GM21528 (cell line): ENCODE data around the gene CEP170.
"Not testable (repeated sequence)": the region's sequence is repeated elsewhere in the genome, so short reads cannot be mapped to it uniquely, and the experiment has no call there.

ENCODE experiments used
- ATAC-seq: cut with Tn5 transposase; IDR thresholded peaks from one replicate; pipeline ENCODE4 v1.9.1; 2021; ENCODE audit warnings: mild to moderate bottlenecking, moderate library complexity; ENCODE audit not compliant: unreplicated experiment, low FRiP score

The CEP170 gene

DNA sequence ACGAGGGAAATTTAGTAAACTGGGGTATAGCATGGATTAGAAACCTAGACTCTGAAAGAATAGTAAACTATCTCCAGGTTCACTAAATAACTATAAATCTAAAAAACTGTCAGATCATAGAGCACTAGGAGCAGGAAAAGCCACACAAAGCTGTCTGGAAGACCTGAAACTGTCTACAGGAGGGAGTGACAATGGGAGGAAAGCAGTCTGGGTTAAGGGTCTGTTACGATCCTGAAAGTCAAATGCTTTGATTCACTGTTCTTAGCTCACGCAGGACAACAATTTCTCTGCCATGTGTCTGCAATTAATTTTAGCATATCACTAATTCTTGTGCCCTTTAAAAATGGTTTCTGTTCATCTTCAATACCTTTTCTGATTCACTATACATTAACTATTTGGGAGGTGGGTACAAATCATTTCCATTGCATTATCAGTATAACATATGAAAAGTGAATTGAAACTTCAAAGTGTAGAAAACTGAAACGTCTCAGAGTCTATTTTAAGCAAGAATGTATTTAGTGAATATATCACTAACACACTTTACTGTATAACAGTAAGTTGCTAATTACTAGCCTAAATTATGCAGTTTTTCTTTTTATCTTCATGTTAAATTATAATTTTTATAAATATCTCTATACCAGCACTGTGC is 18.4 kb downstream of the CEP170 start:
- peak; percentile 77 for ATAC-seq

DNA sequence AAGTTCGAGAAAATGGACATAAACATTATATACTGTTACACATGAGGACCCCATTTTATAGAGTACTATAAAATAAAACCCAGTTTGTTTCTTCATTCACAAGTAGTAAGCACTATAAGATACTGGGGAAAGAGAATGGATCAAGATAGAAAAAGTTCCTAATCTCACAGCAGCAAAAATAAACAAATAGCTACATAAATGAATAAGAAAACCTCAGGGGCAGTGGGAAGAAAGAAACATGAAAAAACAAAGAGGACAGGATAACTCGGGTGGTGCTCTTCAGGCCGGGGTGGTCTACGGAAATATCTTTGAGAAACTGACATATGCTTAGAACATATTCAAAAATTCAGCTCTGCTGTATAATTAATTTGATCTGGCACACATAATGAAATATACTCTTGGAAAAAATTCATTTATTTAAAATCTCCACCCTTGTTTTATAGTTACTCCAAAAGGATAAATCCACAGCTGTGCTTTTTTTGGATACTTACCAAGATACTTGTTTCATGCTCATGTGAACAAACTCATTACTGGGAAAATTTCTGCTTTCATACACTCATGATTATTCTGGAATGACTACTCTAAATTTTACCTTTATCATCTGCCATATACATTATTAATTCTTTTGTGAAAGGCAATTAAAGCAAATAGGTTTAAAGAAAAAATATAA is 20.0 kb downstream of the CEP170 start:
- ATAC-seq, result no peak

DNA sequence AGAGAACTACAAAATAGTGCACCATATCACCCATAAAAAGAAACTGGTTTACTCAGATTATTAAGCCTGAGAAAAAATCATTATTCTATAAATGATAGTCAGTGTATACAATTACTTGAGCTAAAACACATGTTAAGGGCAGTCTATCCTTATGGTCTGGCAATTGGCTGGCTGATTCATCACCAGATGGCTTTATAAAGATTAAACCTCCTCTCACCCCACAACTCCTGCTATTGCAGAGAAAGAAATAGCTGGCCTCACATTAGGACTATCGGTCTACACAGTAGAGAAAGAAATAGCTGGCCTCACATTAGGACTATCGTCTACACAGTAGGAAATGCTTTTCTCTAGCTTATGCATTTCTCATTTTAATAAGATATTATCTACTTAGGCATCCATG is 21.2 kb downstream of the CEP170 start:
- no peak for ATAC-seq

DNA sequence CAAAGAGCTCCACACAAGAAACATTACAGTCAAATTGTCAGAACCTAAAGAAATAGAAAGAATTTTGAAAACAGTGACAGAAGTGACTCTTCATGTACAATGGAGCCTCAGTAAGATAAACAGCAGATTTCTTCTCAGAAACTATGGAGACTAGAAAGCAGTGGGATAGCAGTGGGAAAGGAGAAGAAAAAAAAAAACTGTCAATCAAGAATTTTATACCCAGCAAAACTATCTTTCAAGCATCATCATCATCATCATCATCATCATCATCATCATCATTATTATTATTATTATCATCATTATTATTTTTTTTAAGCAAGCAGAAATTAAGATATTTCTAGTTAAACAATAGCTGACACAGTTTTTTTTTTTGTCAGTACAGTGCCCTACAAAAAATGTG is 24.2 kb downstream of the CEP170 start:
- ATAC-seq, result no peak

DNA sequence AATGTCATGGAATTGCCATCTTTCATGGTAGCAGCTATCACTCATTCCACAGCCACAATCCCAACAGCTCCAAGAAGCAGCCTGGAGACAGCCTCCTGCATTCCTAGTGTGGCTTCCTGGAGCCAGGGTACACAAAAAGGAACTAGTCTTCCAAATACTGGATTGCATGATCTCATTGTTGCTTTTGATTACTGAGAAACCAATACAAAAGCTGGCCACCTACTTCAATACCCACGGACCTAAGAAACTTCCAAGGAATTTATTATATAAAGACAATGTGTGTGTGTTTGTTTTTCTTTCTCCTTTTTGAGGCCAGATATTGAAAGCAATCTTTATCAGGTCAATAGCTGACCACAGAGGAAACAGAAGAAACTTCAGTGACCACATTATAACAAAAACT is 25.6 kb downstream of the CEP170 start:
- ATAC-seq, result no peak

DNA sequence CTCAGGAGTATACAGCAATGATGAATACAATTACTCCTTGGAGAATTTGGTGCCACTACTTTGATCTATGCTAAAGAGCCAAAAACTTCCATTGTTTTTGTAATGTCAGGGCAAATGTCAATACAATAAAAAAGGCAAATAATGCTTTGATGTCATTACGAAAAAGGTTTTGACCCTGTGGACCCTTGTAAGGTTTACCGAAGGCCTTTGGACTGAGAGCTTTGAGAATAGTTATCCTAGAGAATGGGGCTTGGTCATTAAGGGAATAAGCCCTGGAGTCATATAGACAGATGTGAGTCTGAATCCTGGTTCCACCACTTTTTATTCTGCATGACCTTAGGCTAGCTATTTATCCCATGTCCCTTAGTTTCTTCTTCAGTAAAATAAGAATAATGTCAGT is 27.5 kb downstream of the CEP170 start:
- no peak for ATAC-seq

DNA sequence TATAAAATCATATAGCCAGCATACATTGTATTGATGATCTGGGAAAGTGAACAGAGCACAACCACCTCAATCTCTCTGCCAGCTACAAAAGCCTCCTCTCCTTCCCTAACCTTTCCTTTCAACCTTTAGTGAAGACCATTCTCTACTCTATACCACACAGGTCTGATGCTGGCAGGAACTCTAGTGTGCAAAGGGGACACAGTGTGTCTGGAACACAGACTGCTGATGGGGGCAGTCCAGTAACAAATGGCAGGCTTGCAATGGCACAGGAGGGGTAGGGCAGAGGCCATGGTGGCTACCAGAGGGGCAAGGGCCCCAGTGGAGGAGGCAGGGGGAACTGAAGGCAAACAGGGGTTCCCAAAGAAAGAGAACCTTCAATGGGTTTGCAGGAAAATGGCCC is 37.0 kb downstream of the CEP170 start:
- ATAC-seq, result no peak

DNA sequence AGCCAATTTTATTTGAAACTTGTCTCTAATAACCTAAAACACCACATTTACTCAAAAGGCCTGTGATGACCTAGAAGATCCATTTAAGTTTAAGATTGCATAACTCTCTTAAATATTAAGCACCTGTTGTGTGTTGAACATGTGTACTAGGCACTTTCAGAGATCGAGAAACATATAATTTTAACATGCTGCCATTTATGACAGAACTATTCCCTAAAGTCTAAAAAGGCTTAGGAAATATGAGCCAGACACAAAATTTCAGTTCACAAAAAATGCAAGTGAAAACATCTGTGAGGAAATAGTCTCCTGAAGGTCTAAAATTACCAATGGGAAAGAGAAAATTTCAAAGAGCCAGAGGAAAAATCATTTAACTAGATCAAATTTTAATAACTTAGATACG is 37.7 kb downstream of the CEP170 start:
- ATAC-seq, result no peak

DNA sequence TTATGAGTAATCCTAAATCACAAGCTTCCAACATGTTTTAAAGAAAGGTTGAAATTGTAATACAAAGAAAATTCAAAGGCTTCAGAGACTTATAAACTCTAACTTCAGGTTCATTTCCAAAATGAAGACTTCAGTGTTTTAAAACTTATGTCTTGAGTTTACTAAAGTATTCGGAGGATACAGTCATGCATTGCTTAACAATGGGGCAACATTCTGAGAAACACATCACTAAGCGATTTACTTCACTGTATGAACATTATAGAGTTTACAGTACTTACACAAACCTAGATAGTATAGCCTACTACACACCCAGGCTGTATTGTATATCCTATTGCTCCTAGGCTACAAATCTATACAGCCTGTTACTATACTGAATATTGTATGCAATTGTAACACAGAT is 38.3 kb downstream of the CEP170 start:
- no peak for ATAC-seq

DNA sequence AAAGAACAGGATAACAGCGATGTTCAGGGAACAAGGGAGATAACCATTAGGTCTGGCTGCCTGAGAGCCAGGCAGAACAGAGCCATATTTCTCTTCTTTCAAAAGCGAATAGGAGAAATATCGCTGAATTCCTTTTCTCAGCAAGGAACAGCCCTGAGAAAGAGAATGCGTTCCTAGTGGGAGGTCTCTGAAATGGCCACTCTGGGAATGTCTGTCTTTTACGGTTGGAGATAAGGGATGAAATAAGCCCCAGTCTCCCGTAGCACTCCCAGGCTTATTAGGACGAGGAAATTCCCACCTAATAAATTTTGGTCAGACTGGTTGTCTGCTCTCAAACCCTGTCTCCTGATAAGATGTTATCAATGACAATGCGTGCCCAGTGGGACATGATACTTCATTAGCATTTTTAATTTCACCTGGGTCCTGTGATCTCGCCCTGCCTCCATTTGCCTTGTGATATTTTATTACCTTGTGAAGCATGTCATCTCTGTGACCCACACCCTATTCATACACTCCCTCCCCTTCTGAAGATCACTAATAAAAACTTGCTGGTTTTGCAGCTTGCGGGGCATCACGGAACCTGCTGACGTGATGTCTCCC is 39.7 kb downstream of the CEP170 start:
- ATAC-seq, result not testable (repeated sequence)

DNA sequence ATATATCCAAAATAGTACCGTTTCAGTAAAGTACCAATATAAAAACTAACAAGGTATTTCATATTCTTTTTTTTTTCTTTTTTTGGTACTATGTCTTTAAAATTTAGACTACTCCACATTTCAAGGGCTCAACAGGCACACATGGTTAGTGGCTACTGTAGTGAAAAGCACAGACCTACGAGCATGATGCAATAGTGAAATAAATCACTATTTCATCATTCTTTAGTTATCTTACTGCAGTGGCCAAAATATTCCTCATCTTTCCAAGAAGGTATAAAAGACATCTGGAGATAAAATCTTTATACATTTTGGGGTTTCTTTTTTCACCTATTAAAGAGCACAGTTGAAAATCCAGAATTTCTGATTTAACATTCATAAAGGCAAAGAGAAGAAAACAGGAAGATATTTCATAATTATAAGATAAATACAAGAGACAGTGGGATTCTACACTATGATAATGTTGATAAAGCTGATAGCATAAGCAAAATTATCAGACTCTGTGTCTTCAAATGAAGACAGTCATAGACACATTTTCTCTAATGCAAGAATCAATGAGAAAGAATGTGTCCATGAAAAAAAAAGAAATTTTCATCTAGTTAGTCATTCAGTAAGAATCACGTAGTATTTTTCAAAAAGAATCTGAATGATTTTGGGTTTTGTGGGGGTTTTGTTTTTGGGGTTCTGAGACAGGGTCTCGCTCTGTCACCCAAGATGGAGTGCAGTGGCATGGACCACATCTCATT is 41.9 kb downstream of the CEP170 start:
- ATAC-seq, result no peak

DNA sequence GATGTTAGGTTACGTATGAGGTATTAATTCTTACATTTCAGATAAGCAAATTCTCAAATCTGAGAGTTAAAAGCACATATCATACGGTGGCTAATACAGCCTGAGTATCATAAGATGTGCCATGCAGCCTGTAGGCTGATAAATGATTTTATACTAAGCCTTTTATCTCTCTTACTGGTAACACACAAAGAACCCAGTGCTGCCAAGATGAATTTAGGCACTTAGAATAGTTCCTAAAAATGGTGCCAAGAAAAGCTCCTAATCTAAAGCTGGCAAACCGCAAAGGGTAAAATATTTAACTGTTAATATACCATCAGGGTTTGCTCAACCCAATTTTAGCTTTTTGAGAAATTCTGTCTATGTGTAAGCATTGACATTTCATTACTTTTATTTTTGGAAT is 43.1 kb downstream of the CEP170 start:
- not testable (repeated sequence) for ATAC-seq

DNA sequence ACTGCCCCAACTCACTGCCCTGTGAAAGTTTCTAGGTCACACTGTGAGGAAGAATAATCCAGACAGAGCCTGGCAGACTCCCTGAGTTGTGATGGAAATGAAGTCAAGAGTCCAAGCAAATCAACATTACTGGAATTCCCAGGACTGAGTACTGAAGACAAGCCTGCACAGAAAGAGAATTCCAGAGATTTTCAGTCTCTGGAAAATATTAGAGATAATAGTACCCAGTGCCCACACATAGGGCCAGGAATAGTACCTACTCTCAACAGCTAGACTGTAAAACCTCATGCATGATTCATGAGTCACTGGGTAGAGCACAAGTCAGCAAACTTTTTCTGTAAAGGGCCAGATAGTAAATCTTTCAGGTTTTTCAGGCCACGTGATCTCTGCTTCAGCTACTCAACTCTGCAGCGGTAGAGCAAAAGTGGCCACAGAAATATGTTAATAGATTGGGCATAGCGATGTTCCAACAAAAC is 50.0 kb downstream of the CEP170 start:
- not testable (repeated sequence) for ATAC-seq

DNA sequence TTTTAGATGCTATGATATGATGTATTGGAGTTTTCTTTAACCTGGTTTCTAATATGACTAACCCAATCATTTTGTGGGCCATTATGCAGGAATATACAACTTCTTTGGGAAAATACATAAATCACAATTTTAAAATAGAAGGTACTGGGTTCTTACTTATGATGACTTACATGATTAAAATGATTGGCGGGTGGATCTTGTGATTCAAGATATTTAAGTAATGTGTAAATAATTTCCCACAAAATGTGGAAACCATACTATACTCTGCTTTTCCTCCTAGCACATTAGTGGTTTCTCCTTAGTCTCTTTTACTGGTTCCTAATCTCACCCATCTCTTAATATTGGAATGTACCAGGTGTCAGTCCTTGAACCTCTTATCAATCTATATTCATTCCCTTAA is 50.7 kb downstream of the CEP170 start:
- not testable (repeated sequence) for ATAC-seq

DNA sequence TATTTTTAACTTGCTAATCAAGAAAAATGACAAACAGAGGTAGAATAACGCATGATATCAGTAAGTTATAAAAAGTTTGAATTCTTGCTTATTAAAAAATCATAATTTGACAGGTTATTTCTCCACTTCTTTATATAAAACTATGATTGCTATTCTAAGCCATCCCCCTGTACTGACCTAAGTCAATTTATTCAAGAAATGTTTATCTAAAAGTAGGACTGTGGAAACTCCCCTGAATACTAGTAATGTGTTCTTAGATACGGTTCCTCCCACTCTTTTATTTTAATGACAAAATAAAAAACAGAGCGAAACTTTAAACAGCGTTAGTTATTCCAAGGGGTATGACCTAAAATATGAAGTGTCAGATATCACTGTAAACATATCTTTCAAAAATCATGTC is 51.9 kb downstream of the CEP170 start:
- not testable (repeated sequence) for ATAC-seq

DNA sequence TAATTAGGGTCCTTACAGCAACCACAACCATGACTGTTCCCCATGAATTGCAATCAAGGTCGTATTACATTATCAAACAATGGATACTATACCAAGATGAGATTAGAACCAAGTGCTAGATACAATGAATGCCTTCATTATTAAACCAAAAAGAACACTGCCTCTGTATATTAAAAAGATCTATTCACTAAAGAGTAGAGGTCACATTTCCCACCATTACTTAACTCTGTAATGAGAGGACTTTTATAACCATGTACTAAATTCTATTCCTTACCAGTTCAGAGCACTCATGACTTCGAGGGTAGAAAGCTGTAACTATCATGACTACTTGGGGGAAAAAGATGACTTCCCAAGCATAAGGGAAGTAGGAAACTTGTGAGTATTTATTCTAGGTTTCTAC is 53.8 kb downstream of the CEP170 start:
- ATAC-seq, result not testable (repeated sequence)

DNA sequence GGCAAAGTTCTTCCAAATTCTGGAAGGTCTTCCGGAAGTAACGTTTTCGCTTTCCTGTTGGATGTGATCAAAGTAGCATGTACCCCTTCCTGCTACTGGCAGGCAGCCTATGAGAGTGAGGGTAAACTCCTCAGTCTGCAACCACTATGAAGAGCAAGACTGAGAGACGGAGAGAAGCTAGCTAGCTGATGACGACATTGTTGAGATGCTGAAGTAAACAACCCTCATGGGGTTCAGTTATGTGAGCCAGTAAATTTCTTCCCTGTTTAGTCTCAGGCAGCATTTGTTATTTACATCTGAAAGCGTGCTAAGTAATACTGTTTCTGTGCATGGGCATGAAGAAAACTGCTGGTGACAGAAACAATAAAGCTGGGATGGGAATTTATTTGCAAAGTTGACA is 57.6 kb downstream of the CEP170 start:
- not testable (repeated sequence) for ATAC-seq

DNA sequence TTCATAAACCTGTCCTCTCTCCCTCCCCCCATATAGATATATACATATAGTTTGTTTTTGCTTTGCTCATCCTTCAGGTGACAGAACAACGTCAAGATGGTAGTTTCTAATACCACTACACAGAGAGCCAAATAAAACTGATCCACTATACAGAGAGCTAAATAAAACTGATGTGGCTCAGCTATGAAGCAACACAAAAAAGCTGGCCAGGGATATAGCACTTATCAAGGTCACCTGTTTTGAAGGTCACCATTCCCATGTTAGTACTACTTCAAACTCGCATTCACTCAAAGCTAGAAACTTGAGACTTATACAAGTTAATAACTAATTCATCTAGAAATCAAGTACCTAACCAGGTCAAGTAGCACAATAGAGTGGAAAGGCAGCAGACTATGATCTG is 61.8 kb downstream of the CEP170 start:
- ATAC-seq, result not testable (repeated sequence)

DNA sequence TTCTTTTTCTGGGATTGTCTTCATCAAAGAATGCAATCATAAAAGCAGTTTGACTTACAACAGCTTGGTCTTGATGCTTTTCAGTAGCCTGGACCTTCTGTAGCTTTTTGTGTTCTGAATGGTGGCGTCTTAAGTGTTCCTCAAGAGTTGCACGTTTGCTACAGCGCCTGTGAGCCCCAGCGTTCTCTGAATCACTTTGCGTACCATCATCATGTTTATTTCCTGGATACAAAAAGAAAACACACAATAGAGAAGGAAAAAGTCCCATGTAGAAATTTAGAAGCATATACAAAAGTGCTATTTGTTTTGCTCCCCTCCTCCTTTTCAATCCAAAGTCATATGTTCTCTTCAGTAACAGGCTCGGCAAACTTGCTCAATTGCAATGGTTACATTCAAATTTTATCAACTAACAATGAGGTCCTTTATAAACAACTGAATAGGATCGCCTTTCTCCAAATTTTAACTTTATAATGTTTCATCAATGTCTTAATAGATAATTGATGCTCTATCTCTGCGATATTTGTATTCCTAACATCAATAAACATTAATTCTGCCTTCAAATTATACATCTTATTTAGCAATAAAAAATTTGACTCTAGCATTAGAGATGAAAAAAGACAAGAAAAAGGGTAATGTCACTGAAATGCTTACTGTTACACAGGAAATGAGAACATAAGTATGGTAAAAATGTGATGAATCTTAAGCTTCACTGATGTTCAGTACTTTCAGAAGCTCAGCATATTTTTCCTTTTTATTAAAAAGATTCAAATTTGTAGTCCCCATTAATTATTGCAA is 68.7 kb downstream of the CEP170 start:
- ATAC-seq, result not testable (repeated sequence)

DNA sequence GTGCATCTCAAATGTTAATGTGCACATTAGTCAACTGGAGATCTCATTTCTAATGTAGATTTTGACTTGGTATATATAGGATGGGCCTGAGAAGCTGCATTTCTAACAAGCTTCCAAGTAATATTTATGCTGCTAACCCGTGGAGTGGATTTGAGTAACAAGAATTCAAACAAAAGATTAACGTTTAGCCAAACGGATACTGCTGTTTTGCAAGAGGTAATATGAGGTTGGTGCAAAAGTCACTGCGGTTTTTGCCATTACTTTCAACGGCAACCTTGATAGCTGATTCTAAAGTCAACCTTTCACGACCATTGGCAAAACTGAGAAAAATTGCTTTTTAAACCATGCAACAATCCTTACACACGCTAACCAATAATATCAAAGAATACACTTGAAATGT is 70.3 kb downstream of the CEP170 start:
- ATAC-seq, result not testable (repeated sequence)
